GM19395 (cell line): ENCODE data around the gene LAMA3.

Source experiments
- ATAC-seq: cut with Tn5 transposase; IDR thresholded peaks from one replicate; pipeline ENCODE4 v1.9.1; 2021; ENCODE audit warnings: mild to moderate bottlenecking, moderate library complexity; ENCODE audit not compliant: unreplicated experiment

LAMA3 gene

DNA sequence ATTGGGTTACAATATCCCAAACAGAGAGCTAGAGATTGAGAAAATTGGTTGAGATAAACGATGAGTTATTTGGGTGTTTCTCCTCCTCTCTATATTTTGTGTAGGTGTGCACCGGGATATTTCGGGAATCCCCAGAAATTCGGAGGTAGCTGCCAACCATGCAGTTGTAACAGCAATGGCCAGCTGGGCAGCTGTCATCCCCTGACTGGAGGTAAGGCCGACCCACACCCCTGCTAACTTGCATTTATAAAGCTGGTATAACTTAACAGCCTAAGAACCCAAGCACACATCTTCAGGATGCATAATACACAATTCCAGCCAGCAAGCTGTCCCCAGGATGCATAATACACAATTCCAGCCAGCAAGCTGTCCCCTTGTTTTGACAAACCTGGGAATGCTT, 200.7 kb downstream of the LAMA3 start:
- no peak for ATAC-seq

- ATAC-seq = no peak
Measured at GRCh38 chr18:23890589-23890988, 201.3 kb downstream of the LAMA3 start.

GRCh38 chr18:23893653-23894052, 204.4 kb downstream of the LAMA3 start:
- no peak for ATAC-seq

- ATAC-seq = no peak
Measured at GRCh38 chr18:23894661-23895175, 205.5 kb downstream of the LAMA3 start.

- ATAC-seq = no peak
Measured at GRCh38 chr18:23897291-23897690, 208.0 kb downstream of the LAMA3 start.

GRCh38 chr18:23897733-23898132, 208.5 kb downstream of the LAMA3 start:
- no peak for ATAC-seq

DNA sequence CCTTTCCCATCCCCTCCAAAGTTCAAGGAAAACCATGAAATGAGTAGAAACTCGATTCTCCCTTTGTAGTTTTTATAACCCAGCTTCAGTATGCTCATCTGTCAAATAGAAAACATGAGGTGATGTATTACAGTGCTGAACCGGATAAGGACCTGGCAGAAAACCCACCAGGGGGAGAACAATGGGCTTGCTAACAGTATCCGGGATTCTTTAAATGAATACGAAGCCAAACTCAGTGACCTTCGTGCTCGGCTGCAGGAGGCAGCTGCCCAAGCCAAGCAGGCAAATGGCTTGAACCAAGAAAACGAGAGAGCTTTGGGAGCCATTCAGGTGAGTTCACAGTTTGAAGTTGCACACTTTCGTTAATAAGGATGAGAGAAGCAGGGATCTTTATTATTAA, 211.7 kb downstream of the LAMA3 start:
- ATAC-seq = no peak

DNA sequence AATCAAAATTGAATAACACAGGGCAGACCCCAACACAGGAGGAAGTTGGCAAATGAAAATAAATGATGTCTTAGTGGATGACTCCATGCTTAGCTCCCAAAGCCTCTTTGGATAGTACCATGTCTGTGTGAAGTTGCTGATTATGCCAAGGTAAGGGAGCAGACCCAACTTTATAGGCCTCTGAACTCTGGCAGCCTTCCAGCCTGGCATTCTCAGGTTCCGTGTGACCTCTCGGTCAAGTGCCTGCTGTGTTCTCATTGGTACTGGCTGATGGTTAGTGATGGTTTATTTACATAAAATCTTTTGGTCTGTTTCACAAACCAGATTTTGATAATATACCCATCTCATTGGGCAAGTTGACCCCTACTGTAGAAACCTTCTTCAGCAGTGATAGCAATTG, 213.1 kb downstream of the LAMA3 start:
- ATAC-seq = no peak

DNA sequence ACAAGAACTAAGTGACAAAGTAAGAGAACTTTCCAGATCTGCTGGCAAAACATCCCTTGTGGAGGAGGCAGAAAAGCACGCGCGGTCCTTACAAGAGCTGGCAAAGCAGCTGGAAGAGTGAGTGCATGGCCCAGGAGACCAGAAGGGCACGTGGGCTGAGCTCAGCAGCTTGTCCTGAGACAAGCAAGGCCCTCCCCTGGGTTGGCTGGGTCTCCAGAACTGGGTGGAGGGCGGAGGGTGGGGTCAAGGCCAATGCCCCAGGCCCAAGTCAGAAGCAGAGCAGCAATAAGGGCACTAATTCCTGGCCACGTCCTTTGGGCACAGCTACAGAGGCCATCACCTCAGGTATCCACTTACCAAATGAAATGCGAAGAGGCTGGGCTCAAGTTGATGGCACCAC, 214.7 kb downstream of the LAMA3 start:
- ATAC-seq = no peak

DNA sequence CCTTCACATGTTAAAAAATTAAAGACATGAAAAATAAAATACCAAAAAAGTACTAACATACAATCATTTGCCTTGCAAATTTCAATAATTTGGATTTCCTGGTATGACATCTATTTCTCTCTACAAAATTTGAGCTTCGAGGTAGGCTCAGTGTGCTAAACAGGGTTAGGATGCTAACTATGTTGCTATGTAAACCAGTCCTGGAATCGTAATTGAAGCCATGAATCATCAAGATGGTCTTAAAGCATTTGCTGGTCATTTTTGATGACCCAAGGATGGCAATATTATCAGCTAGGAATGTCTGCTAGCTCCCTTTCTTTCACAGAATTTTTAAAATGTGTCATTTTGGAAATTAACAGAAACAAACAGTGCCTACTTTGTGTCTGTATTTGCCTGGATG, 217.4 kb downstream of the LAMA3 start:
- ATAC-seq = no peak

GRCh38 chr18:23908827-23909226, 219.6 kb downstream of the LAMA3 start:
- ATAC-seq = no peak

DNA sequence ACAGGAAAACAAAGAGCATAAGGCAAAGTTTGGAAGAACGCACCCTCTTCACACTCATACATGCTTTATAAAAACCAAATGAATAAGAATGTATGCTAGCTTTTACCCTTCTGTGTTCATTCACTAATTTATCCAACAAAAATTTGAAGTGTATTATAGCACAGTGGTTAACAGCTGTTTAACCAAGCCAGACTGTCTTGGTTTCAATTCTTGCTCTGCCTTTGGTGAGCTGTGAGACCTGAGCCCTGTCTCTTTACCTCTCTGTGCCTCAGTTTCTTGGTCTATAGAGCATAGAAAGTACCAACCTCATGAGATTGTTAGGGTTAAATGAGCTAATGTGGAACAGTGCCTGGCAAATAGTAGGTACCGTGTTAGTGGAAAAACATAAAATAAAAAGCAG, 220.8 kb downstream of the LAMA3 start:
- no peak for ATAC-seq

- no peak for ATAC-seq
Measured at GRCh38 chr18:23912356-23912755, 223.1 kb downstream of the LAMA3 start.

- ATAC-seq = no peak
Measured at GRCh38 chr18:23916338-23916737, 227.1 kb downstream of the LAMA3 start.

DNA sequence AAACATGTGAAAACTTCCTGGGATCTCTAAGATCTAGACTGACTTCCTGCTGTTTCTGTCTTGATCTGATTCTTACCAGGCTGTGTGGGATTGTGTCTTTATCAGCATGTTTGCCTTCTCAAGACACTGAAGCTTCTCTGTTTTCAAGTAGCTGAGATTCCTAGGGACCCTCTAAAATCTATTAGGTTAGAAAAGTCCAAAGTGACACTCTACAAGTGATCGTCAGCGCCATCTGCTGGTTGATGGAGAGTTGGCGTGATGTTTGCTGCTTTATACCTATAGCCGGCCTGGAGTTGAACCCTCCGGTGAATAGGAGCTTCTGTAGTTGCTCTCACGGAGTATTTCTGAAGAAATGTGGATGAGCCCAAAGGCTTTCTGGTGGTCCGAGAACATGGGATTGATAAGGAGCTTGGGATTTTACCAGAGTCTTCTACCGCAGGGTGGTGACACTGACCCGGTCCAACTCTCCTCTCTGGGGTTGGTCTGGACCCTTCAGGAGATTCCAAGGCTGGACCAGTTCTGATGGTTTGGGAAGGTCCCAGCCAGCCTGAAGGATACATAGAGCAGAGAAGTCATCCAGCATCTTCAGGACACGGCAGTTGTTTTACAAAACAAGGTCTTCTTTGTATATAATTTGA, 229.3 kb downstream of the LAMA3 start:
- no peak for ATAC-seq

GRCh38 chr18:23920054-23920453, 230.8 kb downstream of the LAMA3 start:
- no peak for ATAC-seq

- ATAC-seq = no peak
Measured at GRCh38 chr18:23921716-23922285, 232.5 kb downstream of the LAMA3 start.

GRCh38 chr18:23922939-23923338, 233.7 kb downstream of the LAMA3 start:
- no peak for ATAC-seq

DNA sequence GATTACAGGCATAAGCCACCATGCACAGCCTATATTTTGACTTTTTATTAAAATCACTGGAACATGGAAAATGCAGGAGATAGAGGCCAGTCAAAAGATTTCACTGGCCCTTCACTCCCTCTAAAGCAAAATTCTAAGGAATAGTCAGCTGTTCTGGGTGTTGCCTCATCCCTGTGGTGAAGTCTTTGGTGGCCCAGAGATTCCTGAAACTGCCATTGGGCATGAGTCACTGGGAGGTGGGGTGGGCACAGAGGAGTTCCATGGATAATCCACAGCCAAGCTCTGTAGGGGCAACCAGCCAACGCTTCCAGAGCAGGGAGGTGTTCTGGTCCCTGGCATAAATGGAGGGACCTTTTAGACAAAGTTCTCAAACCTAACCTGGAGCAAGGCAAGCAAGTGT, 235.6 kb downstream of the LAMA3 start:
- ATAC-seq = no peak

- no peak for ATAC-seq
Measured at GRCh38 chr18:23926571-23926970, 237.3 kb downstream of the LAMA3 start.

DNA sequence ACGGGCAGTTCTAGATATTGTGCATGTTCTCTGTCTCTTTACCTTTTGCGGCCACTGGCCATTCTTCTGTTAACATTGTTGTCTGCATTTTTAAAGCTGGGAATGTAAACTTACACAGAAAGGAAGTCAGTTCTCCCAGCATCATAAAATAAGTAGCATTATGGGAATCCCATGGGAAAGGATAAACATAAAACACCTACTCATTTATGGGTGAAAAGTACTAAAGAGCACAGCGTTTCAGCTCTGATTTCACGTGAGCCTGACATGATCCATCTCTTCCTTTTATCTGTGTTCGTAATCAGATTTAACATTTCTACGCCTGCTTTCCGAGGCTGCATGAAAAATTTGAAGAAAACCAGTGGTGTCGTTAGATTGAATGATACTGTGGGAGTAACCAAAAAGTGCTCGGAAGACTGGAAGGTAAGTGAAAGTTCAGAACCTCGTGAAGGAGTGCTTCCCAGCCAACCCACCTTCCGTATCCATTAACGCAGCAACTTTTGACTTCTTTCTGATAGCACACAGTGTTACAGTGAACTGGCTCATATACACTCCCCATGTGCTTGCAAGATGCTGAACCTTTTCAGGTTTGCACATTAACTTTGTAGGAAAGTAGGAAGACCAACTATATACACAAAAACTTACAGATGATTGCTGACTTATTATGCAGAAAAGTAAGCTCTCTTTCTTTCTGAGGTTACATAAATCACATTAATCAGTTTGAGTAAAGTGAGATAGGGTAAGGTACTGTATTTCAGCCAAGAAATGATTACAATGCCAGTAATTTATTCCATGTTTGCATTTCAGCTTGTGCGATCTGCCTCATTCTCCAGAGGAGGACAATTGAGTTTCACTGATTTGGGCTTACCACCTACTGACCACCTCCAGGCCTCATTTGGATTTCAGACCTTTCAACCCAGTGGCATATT, 238.8 kb downstream of the LAMA3 start:
- ATAC-seq = no peak
